HG03039 (cell line): Measurements from ENCODE around the gene LTBP4.
"Not testable (repeated sequence)": the region's sequence is repeated elsewhere in the genome, so short reads cannot be mapped to it uniquely, and the experiment has no call there.

Experiments
- ATAC-seq: cut with Tn5 transposase; IDR thresholded peaks from one replicate; pipeline ENCODE4 v1.9.1; 2021; ENCODE audit warnings: mild to moderate bottlenecking, moderate library complexity; ENCODE audit not compliant: unreplicated experiment

LTBP4 gene, protein sequence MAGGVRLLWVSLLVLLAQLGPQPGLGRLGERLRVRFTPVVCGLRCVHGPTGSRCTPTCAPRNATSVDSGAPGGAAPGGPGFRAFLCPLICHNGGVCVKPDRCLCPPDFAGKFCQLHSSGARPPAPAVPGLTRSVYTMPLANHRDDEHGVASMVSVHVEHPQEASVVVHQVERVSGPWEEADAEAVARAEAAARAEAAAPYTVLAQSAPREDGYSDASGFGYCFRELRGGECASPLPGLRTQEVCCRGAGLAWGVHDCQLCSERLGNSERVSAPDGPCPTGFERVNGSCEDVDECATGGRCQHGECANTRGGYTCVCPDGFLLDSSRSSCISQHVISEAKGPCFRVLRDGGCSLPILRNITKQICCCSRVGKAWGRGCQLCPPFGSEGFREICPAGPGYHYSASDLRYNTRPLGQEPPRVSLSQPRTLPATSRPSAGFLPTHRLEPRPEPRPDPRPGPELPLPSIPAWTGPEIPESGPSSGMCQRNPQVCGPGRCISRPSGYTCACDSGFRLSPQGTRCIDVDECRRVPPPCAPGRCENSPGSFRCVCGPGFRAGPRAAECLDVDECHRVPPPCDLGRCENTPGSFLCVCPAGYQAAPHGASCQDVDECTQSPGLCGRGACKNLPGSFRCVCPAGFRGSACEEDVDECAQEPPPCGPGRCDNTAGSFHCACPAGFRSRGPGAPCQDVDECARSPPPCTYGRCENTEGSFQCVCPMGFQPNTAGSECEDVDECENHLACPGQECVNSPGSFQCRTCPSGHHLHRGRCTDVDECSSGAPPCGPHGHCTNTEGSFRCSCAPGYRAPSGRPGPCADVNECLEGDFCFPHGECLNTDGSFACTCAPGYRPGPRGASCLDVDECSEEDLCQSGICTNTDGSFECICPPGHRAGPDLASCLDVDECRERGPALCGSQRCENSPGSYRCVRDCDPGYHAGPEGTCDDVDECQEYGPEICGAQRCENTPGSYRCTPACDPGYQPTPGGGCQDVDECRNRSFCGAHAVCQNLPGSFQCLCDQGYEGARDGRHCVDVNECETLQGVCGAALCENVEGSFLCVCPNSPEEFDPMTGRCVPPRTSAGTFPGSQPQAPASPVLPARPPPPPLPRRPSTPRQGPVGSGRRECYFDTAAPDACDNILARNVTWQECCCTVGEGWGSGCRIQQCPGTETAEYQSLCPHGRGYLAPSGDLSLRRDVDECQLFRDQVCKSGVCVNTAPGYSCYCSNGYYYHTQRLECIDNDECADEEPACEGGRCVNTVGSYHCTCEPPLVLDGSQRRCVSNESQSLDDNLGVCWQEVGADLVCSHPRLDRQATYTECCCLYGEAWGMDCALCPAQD (N-terminal part only)

DNA sequence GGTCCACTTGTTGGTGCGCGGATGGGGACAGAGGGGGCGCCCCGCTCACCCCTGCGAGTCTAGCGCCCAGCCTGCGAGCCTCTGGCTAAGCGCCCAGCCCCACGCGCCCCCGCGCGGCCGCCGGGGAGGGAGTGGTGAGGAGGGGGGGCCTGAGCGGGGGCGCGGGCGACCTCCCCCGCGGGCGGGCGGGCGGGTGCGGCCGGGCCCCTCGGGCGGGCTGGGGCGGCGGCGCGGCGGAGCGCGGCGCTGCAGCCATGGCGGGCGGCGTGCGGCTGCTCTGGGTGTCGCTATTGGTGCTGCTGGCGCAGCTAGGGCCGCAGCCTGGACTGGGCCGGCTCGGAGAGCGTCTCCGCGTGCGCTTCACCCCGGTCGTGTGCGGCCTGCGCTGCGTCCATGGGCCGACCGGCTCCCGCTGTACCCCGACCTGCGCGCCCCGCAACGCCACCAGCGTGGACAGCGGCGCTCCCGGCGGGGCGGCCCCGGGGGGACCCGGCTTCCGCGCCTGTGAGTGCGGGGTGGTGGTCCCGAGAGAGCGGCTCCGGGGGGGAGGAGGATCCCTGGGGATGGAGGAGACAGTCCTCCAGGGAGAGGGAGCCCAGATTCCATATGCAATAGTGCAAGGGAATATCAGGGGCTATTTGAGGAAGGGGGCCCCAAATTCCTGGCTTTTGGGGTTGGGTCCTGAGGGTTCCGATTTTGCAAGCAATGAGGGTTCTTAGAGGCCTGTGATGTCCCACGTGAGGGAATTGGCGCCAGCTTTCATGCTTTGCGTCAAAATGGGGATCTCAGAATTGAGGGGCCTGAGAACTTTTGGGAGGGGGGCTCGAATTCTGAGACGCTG is at the start of gene LTBP4:
TSS of gene LTBP4 (plus strand) at position 236 of the 841 bp plus-strand sequence. CDS start at position 255, 19 bp downstream.
- no peak for ATAC-seq

DNA sequence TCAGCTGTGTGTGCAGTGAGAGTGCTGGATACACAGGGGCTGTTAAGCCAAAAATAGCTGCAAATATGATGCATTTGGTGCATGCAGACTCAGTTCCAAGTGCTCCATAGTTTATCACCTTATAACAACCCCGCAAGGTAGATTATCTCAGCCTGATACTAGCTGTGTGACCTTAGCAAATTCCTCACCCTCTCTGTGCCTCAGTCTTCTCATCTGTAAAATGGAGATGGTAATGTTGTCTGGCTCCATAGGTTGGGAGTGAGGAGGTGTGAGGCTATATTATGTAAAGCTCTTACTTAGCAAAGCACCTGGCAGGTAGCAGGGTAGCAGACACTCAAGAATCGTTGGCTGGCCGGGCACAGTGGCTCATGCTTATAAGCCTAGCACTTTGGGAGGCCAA is 48.3 kb upstream of the LTBP4 start:
- no peak for ATAC-seq

DNA sequence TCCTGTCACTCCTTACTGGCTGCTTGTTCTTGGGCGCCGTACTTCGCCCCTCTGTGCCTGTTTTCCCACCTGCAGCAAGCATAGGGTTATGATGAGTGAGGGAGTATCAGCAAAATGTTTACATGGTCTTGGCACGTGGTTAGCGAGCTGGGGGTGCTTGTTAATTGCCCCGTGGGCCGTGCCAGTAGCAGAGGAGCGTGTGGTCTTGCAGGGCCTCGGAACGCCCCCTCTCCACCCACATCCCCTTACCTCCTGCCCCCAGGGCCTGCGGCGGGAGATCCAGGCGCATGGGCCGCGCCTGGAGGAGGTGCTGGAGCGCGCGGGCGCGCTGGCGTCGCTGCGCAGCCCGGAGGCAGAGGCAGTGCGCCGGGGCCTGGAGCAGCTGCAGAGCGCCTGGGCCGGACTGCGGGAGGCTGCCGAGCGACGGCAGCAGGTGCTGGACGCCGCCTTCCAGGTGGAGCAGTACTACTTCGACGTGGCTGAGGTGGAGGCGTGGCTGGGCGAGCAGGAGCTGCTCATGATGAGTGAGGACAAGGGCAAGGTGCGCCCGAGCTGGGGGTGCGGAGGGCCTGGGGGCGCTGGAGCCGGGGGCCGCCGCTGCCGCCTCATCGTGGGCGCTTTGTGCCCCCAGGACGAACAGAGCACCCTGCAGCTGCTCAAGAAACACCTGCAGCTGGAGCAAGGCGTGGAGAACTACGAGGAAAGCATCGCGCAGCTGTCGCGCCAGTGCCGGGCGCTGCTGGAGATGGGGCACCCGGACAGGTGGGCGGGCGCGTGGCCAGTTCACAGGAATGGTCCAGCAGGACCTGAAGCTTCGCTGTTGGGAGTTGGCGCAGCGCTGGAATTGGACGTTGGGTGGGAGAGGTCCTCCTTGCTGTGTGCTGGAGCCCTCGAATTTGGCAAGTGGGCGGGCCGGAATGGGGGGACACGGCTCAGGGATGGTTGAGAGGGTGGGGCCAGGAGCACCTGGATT is 47.0 kb upstream of the LTBP4 start:
- no peak for ATAC-seq

GRCh38 chr19:40555978-40556689 is 45.0 kb upstream of the LTBP4 start:
- ATAC-seq, result no peak

DNA sequence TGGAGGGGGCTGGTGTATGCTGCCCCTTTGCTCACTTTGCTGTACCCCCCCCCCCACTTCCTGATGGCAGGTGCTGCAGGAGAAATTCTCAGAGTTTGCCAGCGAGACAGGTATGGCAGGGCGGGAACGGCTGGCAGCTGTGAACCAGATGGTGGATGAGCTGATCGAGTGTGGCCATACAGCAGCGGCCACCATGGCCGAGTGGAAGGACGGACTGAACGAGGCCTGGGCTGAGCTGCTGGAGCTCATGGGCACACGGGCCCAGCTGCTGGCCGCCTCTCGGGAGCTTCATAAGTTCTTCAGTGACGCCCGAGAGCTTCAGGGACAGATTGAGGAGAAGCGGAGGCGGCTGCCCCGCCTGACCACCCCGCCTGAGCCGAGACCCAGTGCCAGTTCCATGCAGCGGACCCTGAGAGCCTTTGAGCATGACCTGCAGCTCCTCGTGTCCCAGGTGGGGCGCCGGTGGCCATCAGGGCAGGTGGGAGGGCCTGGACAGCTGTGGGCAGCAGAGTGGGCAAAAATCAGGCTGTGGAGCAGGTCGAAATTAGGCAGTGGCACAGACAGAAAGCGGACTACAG is 44.1 kb upstream of the LTBP4 start:
- no peak for ATAC-seq

DNA sequence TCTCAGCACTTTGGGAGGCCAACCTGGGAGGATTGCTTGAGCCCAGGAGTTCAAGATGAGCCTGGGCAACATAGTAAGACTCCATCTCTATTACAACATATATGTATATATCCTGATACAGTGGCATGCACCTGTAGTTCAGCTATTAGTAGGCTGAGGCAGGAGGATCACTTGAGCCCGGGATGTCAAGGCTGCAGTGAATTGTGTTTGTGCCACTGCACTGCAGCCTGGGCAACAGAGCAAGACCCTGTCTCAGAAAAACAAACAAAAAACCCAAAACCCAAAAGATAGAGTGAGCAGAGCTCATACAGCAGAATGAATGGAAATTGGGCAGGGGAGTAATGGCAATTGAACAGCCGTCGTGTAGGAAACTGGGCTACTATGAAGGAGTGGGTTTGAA is 41.8 kb upstream of the LTBP4 start:
- ATAC-seq, result no peak

DNA sequence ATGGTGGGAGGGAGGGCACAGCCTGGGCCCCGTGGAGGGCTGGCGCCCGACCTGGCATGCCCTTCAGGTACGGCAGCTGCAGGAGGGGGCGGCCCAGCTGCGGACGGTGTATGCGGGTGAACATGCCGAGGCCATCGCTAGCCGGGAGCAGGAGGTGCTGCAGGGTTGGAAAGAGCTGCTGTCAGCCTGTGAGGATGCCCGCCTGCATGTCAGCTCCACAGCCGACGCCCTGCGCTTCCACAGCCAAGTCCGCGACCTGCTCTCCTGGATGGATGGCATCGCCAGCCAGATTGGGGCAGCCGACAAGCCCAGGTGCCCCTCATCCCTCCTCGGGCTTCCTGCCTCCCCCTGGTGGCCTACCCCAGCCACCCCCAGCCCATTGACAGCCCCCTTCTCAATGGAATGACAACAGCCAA is 41.1 kb upstream of the LTBP4 start:
- no peak for ATAC-seq

DNA sequence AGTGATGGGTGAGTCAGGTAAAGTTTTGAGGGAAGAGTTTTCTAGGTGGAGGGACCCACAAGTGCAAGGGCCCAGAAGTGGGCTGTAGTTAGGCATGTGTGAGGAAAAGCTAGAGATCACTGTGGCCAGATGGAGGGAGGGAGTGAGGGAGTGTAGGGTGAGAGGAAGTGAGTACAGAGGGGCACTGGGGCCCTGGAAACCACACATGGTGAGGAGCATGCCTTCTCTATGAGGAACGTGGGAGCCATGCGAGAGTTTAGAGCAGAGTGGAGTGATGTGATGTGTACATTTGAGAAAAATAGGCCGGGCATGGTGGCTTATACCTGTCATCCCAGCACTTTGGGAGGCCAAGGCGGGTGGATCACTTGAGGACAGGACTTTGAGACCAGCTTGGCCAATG is 39.2 kb upstream of the LTBP4 start:
- no peak for ATAC-seq

DNA sequence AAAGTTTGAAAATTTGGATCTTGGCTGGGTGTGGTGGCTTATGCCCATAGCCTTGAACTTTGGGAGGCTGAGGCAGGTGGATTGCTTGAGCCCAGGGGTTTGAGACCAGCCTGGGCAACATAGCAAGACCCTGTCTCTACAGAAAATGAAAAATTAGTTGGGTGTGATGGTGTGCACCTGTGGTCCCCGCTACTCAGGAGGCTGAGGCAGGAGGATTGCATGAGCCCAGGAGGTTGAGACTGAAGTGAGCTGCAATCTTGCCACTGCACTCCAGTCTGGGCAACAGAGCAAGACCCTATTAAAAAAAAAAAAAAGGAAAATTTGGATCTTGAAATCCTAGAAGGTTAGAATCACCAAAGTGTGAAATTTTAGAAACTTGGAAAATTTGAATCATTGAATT is 36.6 kb upstream of the LTBP4 start:
- ATAC-seq, result not testable (repeated sequence)

- ATAC-seq, result no peak
Observed at GRCh38 chr19:40565355-40565754, 35.8 kb upstream of the LTBP4 start.

- ATAC-seq, result no peak
Observed at GRCh38 chr19:40565910-40566495, 35.2 kb upstream of the LTBP4 start.

DNA sequence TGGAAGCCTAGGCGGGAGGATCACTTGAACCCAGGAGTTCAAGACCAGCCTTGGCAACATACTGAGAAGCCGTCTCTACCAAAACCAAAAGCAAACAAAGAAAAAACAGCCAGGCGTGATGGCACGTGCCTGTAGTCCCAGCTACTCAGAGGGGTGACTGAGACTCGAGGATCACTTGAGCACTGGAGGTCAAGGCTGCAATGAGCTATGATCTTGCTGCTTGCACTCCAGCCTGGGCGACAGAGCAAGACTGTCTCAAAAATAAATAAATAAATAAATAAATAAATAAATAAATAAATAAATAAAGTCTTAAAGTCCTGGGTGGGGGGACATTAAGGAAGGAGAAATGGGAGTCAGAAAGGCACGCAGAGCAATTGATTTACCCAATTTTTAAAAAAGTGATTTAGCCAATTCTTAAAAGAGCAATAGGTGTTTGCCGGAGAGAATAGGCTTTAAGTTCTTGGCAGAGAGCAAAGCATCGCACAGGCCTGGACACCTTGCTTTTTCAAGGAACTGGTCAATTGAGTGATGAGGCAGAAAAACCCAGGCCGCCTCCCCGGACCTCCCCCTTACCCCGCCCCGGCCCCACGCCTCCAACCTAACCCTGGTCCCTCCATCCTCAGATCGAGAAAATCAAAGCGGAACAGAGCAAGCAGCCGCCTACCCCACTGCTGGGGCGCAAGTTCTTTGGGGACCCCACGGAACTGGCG is 34.0 kb upstream of the LTBP4 start:
- no peak for ATAC-seq

GRCh38 chr19:40567750-40568494 is 33.2 kb upstream of the LTBP4 start:
- ATAC-seq, result no peak

GRCh38 chr19:40570313-40571004 is 30.7 kb upstream of the LTBP4 start:
- ATAC-seq, result peak; percentile 83

- no peak for ATAC-seq
Observed at GRCh38 chr19:40571005-40571318, 30.2 kb upstream of the LTBP4 start.
